ENCODE results near the gene PLCD4. TPM values are rescaled to one million over a fixed set of nuclear protein-coding genes. Genes with fewer than 3 reads are reported as not detected.

PLCD4 gene
- polyA plus RNA-seq, 1 of the 3 experiments (the other 2 are of a cell fraction): 8.5 TPM

DNA sequence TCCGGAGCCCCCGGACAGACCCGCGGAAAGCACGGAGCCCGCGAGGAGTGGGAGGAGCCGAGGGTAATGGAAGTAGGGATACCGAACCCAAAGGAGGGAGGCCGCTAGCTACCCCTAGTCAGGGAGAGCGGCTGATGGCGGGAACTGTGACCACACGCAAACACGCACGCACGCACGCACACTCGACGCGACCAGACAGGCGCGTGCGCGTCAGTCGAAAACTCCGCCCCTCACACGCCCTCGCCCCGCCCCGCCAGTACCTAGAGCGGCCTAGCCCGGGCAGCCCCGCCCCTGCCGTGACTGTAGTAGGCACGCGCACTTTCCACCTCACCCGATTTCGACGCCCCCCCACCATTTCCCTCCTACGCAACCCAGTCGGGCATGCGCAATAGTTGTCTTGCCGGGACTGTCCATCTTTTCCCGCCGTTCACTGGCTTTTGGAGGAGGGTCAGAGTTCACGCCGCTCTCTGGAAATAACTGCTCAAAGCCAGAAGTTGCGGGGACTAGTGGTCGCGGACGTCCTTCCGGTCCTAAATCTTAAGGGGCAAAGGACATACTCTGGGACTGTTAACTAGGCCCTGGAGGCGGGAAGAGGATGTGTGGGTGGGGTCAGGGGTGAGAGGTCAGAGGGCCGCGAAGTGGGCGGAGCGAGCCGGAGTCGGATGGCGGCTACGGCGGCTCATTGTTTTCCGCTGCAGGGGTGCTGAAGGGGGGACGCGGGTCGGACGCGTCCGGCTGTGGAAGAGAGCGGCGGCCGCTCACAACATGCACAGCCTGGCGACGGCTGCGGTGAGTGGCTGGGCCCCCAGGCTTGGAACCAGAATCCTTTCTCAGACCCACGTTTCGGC, 39.3 kb upstream of the PLCD4 start, which contains the start of the genes CNOT9 and USP37 (continued):
- TF ChIP-seq CHD2 (IDR thresholded peaks at IDR 0.05; ENCODE audit: low read length, partially characterized antibody) (peak; percentile 84), GABPA (IDR thresholded peaks at IDR 0.05; ENCODE audit: low read depth) (peak; percentile 71), FOXJ3 (CRISPR knock-in tag; IDR thresholded peaks at IDR 0.05) (no peak), RXRA (IDR thresholded peaks at IDR 0.05; ENCODE audit: borderline replicate concordance, low read depth) (no peak), NFIC (IDR thresholded peaks at IDR 0.05; ENCODE audit: borderline replicate concordance) (no peak), YY1 (IDR thresholded peaks at IDR 0.05; ENCODE audit: low read depth) (peak; percentile 78), FOSL2 (IDR thresholded peaks at IDR 0.05; ENCODE audit: borderline replicate concordance, low read depth) (no peak), MEF2A (IDR thresholded peaks at IDR 0.05; ENCODE audit: borderline replicate concordance, low read depth) (no peak)
- TF ChIP-seq, protein P1, sequence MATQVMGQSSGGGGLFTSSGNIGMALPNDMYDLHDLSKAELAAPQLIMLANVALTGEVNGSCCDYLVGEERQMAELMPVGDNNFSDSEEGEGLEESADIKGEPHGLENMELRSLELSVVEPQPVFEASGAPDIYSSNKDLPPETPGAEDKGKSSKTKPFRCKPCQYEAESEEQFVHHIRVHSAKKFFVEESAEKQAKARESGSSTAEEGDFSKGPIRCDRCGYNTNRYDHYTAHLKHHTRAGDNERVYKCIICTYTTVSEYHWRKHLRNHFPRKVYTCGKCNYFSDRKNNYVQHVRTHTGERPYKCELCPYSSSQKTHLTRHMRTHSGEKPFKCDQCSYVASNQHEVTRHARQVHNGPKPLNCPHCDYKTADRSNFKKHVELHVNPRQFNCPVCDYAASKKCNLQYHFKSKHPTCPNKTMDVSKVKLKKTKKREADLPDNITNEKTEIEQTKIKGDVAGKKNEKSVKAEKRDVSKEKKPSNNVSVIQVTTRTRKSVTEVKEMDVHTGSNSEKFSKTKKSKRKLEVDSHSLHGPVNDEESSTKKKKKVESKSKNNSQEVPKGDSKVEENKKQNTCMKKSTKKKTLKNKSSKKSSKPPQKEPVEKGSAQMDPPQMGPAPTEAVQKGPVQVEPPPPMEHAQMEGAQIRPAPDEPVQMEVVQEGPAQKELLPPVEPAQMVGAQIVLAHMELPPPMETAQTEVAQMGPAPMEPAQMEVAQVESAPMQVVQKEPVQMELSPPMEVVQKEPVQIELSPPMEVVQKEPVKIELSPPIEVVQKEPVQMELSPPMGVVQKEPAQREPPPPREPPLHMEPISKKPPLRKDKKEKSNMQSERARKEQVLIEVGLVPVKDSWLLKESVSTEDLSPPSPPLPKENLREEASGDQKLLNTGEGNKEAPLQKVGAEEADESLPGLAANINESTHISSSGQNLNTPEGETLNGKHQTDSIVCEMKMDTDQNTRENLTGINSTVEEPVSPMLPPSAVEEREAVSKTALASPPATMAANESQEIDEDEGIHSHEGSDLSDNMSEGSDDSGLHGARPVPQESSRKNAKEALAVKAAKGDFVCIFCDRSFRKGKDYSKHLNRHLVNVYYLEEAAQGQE (IDR thresholded peaks at IDR 0.05; ENCODE audit: low read depth, low read length): no peak; the same call in 1 of the 2 replicates

DNA sequence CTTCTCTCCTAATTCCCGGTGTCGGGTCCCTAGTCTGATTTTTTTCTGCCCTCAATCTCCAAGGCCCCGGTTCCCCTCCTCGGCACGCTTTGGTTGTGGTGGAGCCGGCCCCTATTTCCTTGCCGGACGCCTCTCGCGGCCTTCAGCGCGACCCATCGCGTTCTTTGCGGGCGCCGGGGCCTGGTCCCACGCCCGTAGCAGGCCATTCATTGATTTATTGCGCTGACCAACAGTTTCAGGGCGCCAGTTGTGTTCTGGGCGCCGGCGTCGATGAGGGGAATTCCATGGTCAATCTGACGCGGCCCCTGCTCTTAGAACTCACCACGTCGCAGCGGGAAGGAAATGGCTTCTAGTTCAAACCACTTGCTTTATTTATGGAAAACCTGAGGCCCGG, 38.7 kb upstream of the PLCD4 start:
- H3K79me2 ChIP-seq (ENCODE audit: insufficient read depth): peaks cover 95% of the 10 kb centered on the region
- H3K9ac ChIP-seq: peak overlapping the region; percentile 91
- no peaks in the 10 kb centered on the region for H3K9me3 ChIP-seq
- ChIA-PET CTCF (no interaction called here), POLR2A (no interaction called here)
- DNase-seq: peak; percentile 55
- peak overlapping the region; percentile 84 for H2AFZ ChIP-seq (ENCODE audit: low read depth)
- WGBS (ENCODE audit: low lambda C conversion rate): 1% methylated on average over 31 of the region's 31 CpGs
- H3K27ac ChIP-seq (ENCODE audit: low read depth in 2 of 2, low read length in 1 of 2): peak overlapping the region; percentile 85 to 88
- peaks cover 8 to 16% of the 10 kb centered on the region in 2 experiments for H3K36me3 ChIP-seq (replicated peaks in 1 of 2; ENCODE audit: control insufficient read depth in 1 of 2, insufficient read depth in 2 of 2, low read length in 1 of 2)
- H3K9me2 ChIP-seq: no peaks in the 10 kb centered on the region
- peaks cover 22% of the 10 kb centered on the region for H3F3A ChIP-seq (replicated peaks; ENCODE audit: insufficient read depth)
- H3K4me1 ChIP-seq (ENCODE audit: control insufficient read depth in 1 of 2, insufficient read depth in 2 of 2, low read depth in 1 of 2, low read length in 1 of 2): peaks cover 5 to 14% of the 10 kb centered on the region in 2 experiments; a peak in 2 of 4 replicates
- peaks cover 8% of the 10 kb centered on the region; the same call in 1 of the 2 replicates for H4K20me1 ChIP-seq (ENCODE audit: insufficient read depth)
- peak overlapping the region; percentile 74 to 79 for H3K4me3 ChIP-seq (ENCODE audit: low read depth in 2 of 2, low read length in 1 of 2)
- H3K27me3 ChIP-seq (ENCODE audit: insufficient read depth): no peaks in the 10 kb centered on the region
- H3K4me2 ChIP-seq: peak overlapping the region; percentile 82
- TF ChIP-seq NRF1 (IDR thresholded peaks at IDR 0.05; ENCODE audit: low read depth, low read length): no peak
- TF ChIP-seq RFX5 (IDR thresholded peaks at IDR 0.05; ENCODE audit: low read length): no peak
- no peak for TF ChIP-seq POLR2AphosphoS5 (IDR thresholded peaks at IDR 0.05; ENCODE audit: low read depth, low read length)
- no peak for TF ChIP-seq CHD2 (IDR thresholded peaks at IDR 0.05; ENCODE audit: low read length, partially characterized antibody)
- TF ChIP-seq, protein P2, sequence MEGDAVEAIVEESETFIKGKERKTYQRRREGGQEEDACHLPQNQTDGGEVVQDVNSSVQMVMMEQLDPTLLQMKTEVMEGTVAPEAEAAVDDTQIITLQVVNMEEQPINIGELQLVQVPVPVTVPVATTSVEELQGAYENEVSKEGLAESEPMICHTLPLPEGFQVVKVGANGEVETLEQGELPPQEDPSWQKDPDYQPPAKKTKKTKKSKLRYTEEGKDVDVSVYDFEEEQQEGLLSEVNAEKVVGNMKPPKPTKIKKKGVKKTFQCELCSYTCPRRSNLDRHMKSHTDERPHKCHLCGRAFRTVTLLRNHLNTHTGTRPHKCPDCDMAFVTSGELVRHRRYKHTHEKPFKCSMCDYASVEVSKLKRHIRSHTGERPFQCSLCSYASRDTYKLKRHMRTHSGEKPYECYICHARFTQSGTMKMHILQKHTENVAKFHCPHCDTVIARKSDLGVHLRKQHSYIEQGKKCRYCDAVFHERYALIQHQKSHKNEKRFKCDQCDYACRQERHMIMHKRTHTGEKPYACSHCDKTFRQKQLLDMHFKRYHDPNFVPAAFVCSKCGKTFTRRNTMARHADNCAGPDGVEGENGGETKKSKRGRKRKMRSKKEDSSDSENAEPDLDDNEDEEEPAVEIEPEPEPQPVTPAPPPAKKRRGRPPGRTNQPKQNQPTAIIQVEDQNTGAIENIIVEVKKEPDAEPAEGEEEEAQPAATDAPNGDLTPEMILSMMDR (IDR thresholded peaks at IDR 0.05): no peak
- TF ChIP-seq MXI1 (IDR thresholded peaks at IDR 0.05; ENCODE audit: low read depth, low read length): no peak
- TF ChIP-seq TAF1 (IDR thresholded peaks at IDR 0.05; ENCODE audit: borderline replicate concordance, low read depth, low read length): no peak; the same call in 1 of the 2 replicates
- TF ChIP-seq, protein P3, sequence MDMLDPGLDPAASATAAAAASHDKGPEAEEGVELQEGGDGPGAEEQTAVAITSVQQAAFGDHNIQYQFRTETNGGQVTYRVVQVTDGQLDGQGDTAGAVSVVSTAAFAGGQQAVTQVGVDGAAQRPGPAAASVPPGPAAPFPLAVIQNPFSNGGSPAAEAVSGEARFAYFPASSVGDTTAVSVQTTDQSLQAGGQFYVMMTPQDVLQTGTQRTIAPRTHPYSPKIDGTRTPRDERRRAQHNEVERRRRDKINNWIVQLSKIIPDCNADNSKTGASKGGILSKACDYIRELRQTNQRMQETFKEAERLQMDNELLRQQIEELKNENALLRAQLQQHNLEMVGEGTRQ (IDR thresholded peaks at IDR 0.05; ENCODE audit: borderline replicate concordance, low read depth, low read length): no peak
- TF ChIP-seq, protein P4, sequence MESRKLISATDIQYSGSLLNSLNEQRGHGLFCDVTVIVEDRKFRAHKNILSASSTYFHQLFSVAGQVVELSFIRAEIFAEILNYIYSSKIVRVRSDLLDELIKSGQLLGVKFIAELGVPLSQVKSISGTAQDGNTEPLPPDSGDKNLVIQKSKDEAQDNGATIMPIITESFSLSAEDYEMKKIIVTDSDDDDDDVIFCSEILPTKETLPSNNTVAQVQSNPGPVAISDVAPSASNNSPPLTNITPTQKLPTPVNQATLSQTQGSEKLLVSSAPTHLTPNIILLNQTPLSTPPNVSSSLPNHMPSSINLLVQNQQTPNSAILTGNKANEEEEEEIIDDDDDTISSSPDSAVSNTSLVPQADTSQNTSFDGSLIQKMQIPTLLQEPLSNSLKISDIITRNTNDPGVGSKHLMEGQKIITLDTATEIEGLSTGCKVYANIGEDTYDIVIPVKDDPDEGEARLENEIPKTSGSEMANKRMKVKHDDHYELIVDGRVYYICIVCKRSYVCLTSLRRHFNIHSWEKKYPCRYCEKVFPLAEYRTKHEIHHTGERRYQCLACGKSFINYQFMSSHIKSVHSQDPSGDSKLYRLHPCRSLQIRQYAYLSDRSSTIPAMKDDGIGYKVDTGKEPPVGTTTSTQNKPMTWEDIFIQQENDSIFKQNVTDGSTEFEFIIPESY (IDR thresholded peaks at IDR 0.05; ENCODE audit: borderline replicate concordance, low read depth): 0 out of 2 replicates have a peak, but pooled peaks have one; percentile 8
- TF ChIP-seq, protein P5, sequence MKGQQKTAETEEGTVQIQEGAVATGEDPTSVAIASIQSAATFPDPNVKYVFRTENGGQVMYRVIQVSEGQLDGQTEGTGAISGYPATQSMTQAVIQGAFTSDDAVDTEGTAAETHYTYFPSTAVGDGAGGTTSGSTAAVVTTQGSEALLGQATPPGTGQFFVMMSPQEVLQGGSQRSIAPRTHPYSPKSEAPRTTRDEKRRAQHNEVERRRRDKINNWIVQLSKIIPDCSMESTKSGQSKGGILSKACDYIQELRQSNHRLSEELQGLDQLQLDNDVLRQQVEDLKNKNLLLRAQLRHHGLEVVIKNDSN (IDR thresholded peaks at IDR 0.05; ENCODE audit: borderline replicate concordance, low read depth): no peak
- TF ChIP-seq, protein P6, sequence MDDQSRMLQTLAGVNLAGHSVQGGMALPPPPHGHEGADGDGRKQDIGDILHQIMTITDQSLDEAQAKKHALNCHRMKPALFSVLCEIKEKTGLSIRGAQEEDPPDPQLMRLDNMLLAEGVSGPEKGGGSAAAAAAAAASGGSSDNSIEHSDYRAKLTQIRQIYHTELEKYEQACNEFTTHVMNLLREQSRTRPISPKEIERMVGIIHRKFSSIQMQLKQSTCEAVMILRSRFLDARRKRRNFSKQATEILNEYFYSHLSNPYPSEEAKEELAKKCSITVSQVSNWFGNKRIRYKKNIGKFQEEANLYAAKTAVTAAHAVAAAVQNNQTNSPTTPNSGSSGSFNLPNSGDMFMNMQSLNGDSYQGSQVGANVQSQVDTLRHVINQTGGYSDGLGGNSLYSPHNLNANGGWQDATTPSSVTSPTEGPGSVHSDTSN (IDR thresholded peaks at IDR 0.05): 0 out of 2 replicates have a peak, but pooled peaks have one; percentile 20

All from SK-N-SH (cell line).